Spinal cord (tissue), 10 donors: ENCODE results near the gene NCK1. TPM values are rescaled to one million over a fixed set of nuclear protein-coding genes. Genes with fewer than 3 reads are reported as not detected.

Experiments used
- DNase-seq, 6 donors: peaks; one replicate each; pipeline versions ENCODE4 v3.0.0 to v3.0.0-alpha.2; 2013 to 2015; ENCODE audit warnings: low spot score in 6 of 6, low read depth in 4 of 6
- H3K27ac ChIP-seq: one replicate; pipeline ENCODE4 v1.5.1; 2013; ENCODE audit warnings: low read depth, low read length, control low read depth
- H3K27me3 ChIP-seq: one replicate; pipeline ENCODE4 v1.6.1; 2013; ENCODE audit warnings: low read length; ENCODE audit not compliant: control insufficient read depth, insufficient read depth
- H3K36me3 ChIP-seq: one replicate; pipeline ENCODE4 v1.6.1; 2013; ENCODE audit warnings: low read length; ENCODE audit not compliant: control insufficient read depth, insufficient read depth
- H3K4me1 ChIP-seq: one replicate; pipeline ENCODE4 v1.6.1; 2013; ENCODE audit warnings: low read length; ENCODE audit not compliant: control insufficient read depth, insufficient read depth
- H3K4me3 ChIP-seq: one replicate; pipeline ENCODE4 v1.5.1; 2013; ENCODE audit warnings: low read depth, low read length, control low read depth
- H3K9me3 ChIP-seq: one replicate; pipeline ENCODE4 v1.6.1; 2013; ENCODE audit warnings: low read length; ENCODE audit not compliant: control insufficient read depth, insufficient read depth
- WGBS: methylation state at CpG from one replicate; pipeline ENCODE4 v1.1.5; 2013; ENCODE audit warnings: missing lambda C conversion rate; ENCODE audit not compliant: insufficient coverage; 5-methylcytosine and 5-hydroxymethylcytosine counted together
- polyA plus RNA-seq, 2 donors: library from polyadenylated mRNA; unstranded; fragments of 120-200 nt; gene quantifications; one replicate each; pipeline ENCODE4 v1.2.1, GENCODE V29; 2013; ENCODE audit not compliant: insufficient read length in 2 of 2
- total RNA-seq, 2 donors: library from RNA; depleted of rRNA in 1 of 2; stranded (reverse); fragments of 120-200 nt in 1 of 2; fragments of >200 nt in 1 of 2; gene quantifications; one replicate each; pipeline versions ENCODE4 v1.2.3 to v1.2.4, GENCODE V29; 2013 to 2014
- donor health status: healthy.

NCK1 gene
- total and polyA plus RNA-seq, 4 donors: 27.7 to 40.3 (median 34.2) TPM

DNA sequence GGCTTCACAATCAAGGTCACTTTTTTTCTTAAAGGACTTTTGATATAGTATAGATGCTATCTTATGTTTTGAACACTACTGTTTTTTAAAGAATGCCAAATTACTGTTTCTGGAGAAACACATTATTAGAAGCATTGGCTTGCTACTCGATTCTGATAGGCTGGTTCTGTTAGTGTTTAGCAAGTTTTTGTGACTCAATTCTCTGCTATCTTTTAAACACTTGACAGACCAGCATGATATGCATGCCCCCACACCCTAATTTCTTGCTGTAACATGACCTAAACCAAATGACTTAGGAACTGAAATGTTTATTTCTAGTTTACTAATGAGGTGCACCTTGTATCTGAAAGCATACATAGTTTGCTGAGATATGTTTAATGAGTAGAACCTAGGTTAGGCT is 90.3 kb downstream of the NCK1 start:
- H3K27me3 ChIP-seq: no peaks in the 10 kb centered on the region
- no peak overlapping the region for H3K27ac ChIP-seq
- DNase-seq: no peak
- H3K9me3 ChIP-seq: no peaks in the 10 kb centered on the region
- H3K4me3 ChIP-seq: no peak overlapping the region
- no peaks in the 10 kb centered on the region for H3K36me3 ChIP-seq
- no peaks in the 10 kb centered on the region for H3K4me1 ChIP-seq
- WGBS: no CpG with 5 or more reads among the region's 1 CpG

DNA sequence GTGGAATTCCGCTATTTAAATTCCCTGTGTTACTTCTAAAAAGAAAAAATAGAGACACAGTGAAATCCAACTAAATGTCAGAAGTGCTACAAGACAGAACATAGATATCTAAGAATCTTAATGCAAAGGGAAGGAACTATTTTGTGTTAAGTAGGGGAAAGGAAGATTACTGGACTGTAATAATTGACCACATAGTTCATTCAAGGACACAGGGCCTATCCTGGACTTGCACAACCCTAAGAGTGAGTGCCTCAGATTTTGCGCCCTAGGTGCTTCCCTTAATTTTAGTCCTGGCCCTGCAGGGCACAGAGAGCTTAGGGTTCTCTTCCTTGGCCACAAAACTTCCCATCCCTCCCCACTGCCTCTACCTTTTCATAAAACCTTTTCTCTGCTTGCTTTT is 92.2 kb downstream of the NCK1 start:
- Histone ChIP-seq H3K27ac (no peak overlapping the region), H3K4me1 (no peaks in the 10 kb centered on the region), H3K27me3 (no peaks in the 10 kb centered on the region), H3K4me3 (no peak overlapping the region), H3K36me3 (no peaks in the 10 kb centered on the region), H3K9me3 (no peaks in the 10 kb centered on the region)
- no peak for DNase-seq
- WGBS: 100% methylated on average over 1 of the region's 2 CpGs

DNA sequence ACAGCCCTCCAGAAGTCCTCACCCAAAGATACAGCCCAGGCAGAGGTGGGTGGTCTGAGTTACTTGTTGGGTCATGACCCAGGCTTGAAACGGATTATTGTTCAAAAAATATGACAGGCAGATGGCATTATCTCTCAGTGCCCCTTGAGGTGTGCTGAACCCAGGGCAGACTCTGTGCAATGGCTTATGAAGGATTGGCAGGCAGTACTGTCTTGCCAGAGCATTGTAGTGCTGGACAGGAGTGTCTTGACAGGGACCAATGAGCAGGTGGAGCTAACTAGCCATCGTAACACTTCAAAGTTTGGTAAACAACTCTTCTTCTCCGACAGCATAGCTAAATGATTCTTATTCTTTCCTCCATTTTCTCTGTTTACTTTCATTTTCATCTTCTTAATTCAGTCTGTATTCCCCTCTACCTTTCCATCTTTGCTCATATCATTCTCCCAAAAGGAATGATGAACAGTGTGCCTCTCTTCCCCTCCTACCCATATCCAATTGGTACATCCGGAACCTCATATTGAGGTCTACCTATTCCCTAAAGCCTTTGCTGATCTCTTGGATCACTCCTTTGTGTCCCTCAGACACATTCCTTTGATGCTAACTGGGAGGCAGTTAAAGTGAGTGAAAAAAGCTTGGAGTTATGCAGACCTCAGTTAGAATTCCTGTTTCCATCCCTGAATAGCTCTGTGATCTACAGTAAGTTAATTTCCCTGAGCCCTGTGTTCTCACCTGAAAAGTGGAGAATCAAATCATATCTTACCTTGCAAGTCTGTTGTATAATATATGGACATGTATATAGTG is 93.2 kb downstream of the NCK1 start:
- no peaks in the 10 kb centered on the region for H3K9me3 ChIP-seq
- 89% methylated on average over 3 of the region's 4 CpGs for WGBS
- no peaks in the 10 kb centered on the region for H3K4me1 ChIP-seq
- no peaks in the 10 kb centered on the region for H3K27me3 ChIP-seq
- no peak overlapping the region for H3K27ac ChIP-seq
- H3K36me3 ChIP-seq: no peaks in the 10 kb centered on the region
- DNase-seq: no peak
- H3K4me3 ChIP-seq: no peak overlapping the region

DNA sequence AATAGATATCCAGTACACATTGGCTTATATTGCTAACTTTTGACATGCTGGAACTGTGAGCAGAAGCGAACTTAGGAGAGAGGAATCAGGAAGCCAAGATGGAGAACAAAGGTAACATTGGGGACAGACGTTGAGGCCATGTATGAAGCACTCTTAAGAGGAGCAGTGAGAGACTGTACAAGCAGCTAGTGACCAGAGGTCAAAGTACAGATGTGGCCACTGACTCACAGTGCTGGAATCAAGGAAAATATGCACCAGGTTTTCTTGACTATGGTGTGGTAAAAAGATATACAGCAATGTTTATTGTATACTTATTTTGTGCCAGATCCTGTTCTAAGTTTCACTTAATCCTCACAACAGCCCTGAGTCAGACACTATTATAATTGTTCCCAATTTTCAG is 93.8 kb downstream of the NCK1 start:
- 95% methylated on average over 2 of the region's 2 CpGs for WGBS
- H3K27ac ChIP-seq: no peak overlapping the region
- DNase-seq: no peak

DNA sequence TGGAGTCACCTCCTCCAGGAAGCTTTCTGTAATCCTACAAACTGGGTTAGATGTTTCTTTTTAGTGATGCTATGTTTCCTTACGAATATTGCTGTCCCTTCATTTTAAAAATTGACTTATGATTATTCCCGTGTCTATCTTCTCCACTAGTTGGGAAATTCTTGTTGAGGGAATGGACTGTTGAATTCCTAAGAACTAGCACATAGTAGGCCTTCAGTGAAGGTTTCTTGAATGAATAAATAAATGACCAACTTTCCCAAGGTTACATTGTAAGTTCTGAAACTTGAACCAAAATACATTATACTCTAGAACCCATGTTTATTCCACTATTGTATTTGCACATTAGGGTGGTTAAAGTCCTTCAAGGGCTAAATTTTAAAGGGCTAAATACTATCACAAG is 95.0 kb downstream of the NCK1 start:
- Histone ChIP-seq H3K4me3 (no peak overlapping the region), H3K36me3 (no peaks in the 10 kb centered on the region), H3K27me3 (no peaks in the 10 kb centered on the region), H3K4me1 (no peaks in the 10 kb centered on the region), H3K9me3 (no peaks in the 10 kb centered on the region), H3K27ac (no peak overlapping the region)
- WGBS: no CpG with 5 or more reads among the region's 2 CpGs
- no peak for DNase-seq

More for the DNA sequence above, 93.8 kb downstream of the NCK1 start:
- Histone ChIP-seq H3K27me3 (no peaks in the 10 kb centered on the region), H3K4me3 (no peak overlapping the region), H3K4me1 (no peaks in the 10 kb centered on the region), H3K36me3 (no peaks in the 10 kb centered on the region), H3K9me3 (no peaks in the 10 kb centered on the region)

DNA sequence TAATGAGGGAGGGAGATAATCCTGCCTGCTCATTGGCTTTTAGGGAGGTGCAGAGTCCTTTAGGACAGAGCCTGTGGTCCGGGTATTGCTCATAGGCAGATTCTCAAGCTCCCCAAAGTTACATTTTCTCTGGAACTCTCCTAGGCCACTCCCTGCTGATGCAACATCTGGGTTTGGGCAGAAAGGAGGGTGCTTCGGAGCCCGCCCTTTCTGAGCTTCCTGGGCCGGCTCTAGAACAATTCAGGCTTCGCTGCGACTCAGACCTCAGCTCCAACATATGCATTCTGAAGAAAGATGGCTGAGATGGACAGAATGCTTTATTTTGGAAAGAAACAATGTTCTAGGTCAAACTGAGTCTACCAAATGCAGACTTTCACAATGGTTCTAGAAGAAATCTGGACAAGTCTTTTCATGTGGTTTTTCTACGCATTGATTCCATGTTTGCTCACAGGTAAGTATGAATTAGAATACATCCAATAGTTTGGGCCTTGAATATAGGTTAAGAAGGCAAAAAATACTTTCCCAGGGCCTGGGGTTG is 95.8 kb downstream of the NCK1 start, which contains the start of gene IL20RB:
TSS of gene IL20RB (plus strand) at position 233 of the 538 bp plus-strand sequence. CDS start at position 364, 131 bp downstream.
- H3K36me3 ChIP-seq: no peaks in the 10 kb centered on the region
- no CpG with 5 or more reads among the region's 7 CpGs for WGBS
- H3K4me3 ChIP-seq: no peak within 1 kb of the TSS
- DNase-seq: no peak
- H3K9me3 ChIP-seq: no peaks in the 10 kb centered on the region
- H3K4me1 ChIP-seq: no peaks in the 10 kb centered on the region
- H3K27me3 ChIP-seq: no peaks in the 10 kb centered on the region
- no peak within 1 kb of the TSS for H3K27ac ChIP-seq

DNA sequence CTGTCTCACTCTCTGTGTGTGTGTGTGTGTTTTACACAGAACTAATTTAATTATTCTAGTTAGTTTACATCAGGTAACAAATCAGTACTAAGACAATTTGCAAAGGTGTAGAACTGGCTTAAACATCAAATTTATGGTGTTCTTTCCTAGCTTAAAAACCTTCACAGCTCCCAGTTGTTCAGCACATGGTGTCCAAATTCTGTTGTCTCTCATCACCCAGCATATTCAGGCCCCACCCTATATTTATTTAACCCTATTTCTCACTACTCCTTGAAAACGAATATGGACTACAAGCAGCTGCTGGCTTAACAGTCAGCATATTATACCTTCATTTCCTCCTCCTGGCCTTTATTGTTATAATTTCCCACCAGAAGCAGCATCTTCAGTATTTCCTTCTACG is 96.9 kb downstream of the NCK1 start:
- no peaks in the 10 kb centered on the region for H3K4me1 ChIP-seq
- H3K36me3 ChIP-seq: no peaks in the 10 kb centered on the region
- DNase-seq: no peak
- H3K27ac ChIP-seq: no peak overlapping the region
- H3K4me3 ChIP-seq: no peak overlapping the region
- no peaks in the 10 kb centered on the region for H3K27me3 ChIP-seq
- 82% methylated on average over 2 of the region's 2 CpGs for WGBS
- no peaks in the 10 kb centered on the region for H3K9me3 ChIP-seq

DNA sequence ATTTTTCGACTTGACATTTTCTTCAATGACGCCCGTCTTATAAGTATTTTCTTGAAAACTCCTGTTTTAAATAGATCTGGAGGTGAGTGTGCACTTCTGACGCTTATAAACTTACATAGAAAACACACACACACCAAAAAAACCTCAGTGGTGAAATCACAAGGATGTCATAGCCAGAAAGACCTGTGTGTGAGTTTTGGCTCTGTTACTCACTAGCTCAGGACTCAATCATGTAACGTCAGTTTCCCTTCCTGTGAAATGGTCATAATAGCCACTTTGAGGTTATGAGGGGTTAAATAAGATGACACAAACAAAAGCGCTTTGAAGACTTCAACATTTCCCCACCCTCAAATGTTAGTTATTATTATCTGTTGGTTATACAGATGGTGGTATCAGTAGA is 97.6 kb downstream of the NCK1 start:
- Histone ChIP-seq H3K4me1 (no peaks in the 10 kb centered on the region), H3K9me3 (no peaks in the 10 kb centered on the region), H3K27me3 (no peaks in the 10 kb centered on the region), H3K27ac (no peak overlapping the region), H3K36me3 (no peaks in the 10 kb centered on the region), H3K4me3 (no peak overlapping the region)
- DNase-seq: no peak
- no CpG with 5 or more reads among the region's 6 CpGs for WGBS

DNA sequence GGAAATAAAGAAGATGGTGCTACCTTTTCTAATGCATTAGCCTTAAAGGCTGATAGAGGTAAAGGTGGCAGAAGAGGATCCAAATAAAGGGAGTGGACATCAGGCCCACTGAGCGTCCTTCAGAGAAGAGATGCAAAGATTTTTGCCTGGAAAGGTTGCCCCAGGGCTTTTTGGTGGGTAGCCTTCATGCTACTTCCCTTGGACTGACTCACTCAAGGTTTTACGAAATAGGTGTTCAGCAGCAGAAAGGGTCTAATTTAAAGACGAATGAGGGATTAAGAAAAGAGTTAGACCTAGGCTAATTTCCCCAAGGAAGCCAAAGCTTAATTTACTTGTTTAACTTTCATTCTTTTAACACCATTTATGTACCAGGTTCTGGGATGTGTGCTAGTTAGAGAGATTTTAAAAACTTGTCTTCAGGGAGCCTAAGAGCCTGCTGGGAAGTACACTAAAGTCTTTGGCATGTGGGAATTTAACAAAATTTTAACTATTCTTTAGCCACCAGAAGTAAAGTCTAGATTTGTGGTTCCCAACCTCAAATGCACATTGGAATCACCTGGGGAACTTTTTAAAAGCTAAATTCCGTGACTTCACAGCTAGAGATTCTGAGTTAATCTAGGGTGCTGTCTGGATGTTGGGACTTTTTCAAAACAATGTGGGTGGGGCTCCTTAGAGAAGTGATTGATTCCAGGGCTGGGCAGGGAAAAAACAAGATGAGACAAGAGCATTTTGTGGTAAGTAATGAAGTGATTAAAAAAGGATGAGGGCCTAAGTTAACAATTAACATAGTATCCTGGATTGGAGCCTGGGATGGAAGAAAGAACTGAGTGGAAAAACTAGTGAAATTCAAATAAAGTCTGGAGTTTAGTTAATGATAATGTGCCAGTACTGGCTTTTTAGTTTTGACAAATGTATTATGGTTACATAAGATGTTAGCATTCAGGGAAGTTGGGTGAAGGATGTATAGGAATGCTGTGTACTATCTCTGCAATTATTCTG is 99.1 kb downstream of the NCK1 start:
- no peaks in the 10 kb centered on the region for H3K36me3 ChIP-seq
- H3K4me1 ChIP-seq: no peaks in the 10 kb centered on the region
- no peak overlapping the region for H3K27ac ChIP-seq
- DNase-seq: peak in 1 of 6 donors; percentile 6
- H3K27me3 ChIP-seq: no peaks in the 10 kb centered on the region
- H3K9me3 ChIP-seq: no peaks in the 10 kb centered on the region
- whole genome bisulfite sequencing: 100% methylated on average over 2 of the region's 4 CpGs
- H3K4me3 ChIP-seq: no peak overlapping the region
